ELF-1 (cell line): ENCODE measurements around the gene MAPRE3.

Experiments used
- DNase-seq: peaks from one replicate; pipeline ENCODE4 v3.0.0-alpha.2; 2016; ENCODE audit warnings: low read depth, low spot score

The MAPRE3 gene

GRCh38 chr2:27014771-27015433 lies 44.5 kb downstream of the MAPRE3 start:
- no peak for DNase-seq

GRCh38 chr2:27016801-27017325 lies 46.4 kb downstream of the MAPRE3 start:
- DNase-seq, result peak; percentile 77

- DNase-seq, result no peak
Measured at GRCh38 chr2:27018142-27018541, 47.7 kb downstream of the MAPRE3 start.

- no peak for DNase-seq
Measured at GRCh38 chr2:27019459-27019858, 49.0 kb downstream of the MAPRE3 start.

GRCh38 chr2:27019931-27020855 lies 49.8 kb downstream of the MAPRE3 start:
- DNase-seq, result no peak

GRCh38 chr2:27021253-27022049 lies 51.0 kb downstream of the MAPRE3 start:
- DNase-seq, result peak; percentile 10

- no peak for DNase-seq
Measured at GRCh38 chr2:27023740-27024139, 53.3 kb downstream of the MAPRE3 start.

- DNase-seq, result peak; percentile 57
Measured at GRCh38 chr2:27024188-27024587, 53.8 kb downstream of the MAPRE3 start.

GRCh38 chr2:27024812-27025211 lies 54.4 kb downstream of the MAPRE3 start:
- peak; percentile 23 for DNase-seq

GRCh38 chr2:27025281-27025800 lies 54.9 kb downstream of the MAPRE3 start:
- DNase-seq, result no peak

- no peak for DNase-seq
Measured at GRCh38 chr2:27025861-27026851, 55.7 kb downstream of the MAPRE3 start.

- no peak for DNase-seq
Measured at GRCh38 chr2:27027211-27027651, 56.8 kb downstream of the MAPRE3 start.

GRCh38 chr2:27029051-27029450 lies 58.6 kb downstream of the MAPRE3 start:
- DNase-seq, result no peak

- DNase-seq, result peak; percentile 87
Measured at GRCh38 chr2:27032495-27033252, 62.2 kb downstream of the MAPRE3 start, which contains the start of gene TMEM214. Gene TMEM214 (plus strand): TSS chr2:27032965. CDS start chr2:27033016, 51 bp downstream.

GRCh38 chr2:27033253-27033852 lies 62.9 kb downstream of the MAPRE3 start:
- no peak for DNase-seq

- no peak for DNase-seq
Measured at GRCh38 chr2:27038012-27038411, 67.6 kb downstream of the MAPRE3 start.

- DNase-seq, result no peak
Measured at GRCh38 chr2:27038631-27039339, 68.3 kb downstream of the MAPRE3 start.

GRCh38 chr2:27039426-27039825 lies 69.0 kb downstream of the MAPRE3 start:
- DNase-seq, result no peak
